Spleen (tissue), 7 donors: ENCODE measurements around the gene TSHZ2.

Experiments
- POLR2A ChIP-seq, 3 donors: fragments of 450-650 bp; IDR thresholded peaks; one replicate each; pipeline ENCODE4 v1.5.1; 2017; ENCODE audit warnings: antibody characterized with exemption in 3 of 3, mild to moderate bottlenecking in 1 of 3
- POLR2AphosphoS5 ChIP-seq, 3 donors: sonication (generic); formaldehyde crosslinking; IDR thresholded peaks; one replicate each; pipeline ENCODE4 v1.5.1; 2017; ENCODE audit warnings: antibody characterized with exemption in 3 of 3
- TF ChIP-seq, protein P1 (sequence below), 11 experiments: fragments of 200-600 bp in 7 of 11; fragments of 450-650 bp in 4 of 11; sonication (generic) in 4 of 11; IDR thresholded peaks in 8 of 11; conservative IDR thresholded peaks in 3 of 11; 1 replicate in 7 of 11; 2 replicates in 4 of 11; pipeline versions ENCODE4 v1.4.0 to v1.8.0; 2016 to 2021; ENCODE audit warnings: antibody characterized with exemption in 11 of 11, inconsistent platforms in 4 of 11, mild to moderate bottlenecking in 1 of 11
- donor health status: DM: no; HTN: no; CAD: no; lungs with moderate emphysema.
- donor health status: DM: no; HTN: no; CAD: no.
- donor health status: DM: no; HTN: no; CAD: no.

DNA sequence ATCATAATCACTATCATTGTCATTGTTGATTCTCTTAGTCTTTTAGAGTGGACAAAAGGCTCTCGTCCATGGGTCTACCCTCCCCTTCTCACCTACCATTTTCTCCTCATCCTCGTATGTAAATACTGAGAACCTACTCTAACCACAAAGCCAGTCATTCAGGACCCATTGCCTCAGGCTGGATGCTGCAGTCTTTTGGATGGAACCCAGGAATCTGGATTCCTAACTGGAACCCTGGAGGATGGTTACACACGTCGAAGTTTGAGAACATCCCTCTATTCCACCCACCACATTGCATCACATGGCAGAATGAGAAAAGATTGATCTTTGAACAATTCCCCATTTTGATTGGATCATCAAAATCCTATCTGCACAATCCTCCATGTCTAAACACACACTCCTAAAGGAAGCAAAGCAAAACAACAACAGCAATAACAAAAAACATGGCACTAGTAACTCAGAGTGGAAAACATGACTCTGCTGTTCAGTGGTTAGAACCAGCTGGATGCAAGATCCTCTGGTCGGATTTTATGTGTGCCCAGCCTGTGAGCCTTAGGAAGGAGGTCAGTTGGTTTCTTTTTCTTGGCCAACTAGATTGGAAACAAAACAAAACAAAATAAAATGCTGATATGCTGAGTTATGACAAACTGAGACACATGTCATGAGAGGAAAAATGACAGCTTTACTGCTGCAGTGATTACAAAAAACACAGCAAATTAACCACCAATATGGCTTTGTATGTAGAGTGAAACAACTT is 38.0 kb downstream of the TSHZ2 start:
- TF ChIP-seq, protein P1, sequence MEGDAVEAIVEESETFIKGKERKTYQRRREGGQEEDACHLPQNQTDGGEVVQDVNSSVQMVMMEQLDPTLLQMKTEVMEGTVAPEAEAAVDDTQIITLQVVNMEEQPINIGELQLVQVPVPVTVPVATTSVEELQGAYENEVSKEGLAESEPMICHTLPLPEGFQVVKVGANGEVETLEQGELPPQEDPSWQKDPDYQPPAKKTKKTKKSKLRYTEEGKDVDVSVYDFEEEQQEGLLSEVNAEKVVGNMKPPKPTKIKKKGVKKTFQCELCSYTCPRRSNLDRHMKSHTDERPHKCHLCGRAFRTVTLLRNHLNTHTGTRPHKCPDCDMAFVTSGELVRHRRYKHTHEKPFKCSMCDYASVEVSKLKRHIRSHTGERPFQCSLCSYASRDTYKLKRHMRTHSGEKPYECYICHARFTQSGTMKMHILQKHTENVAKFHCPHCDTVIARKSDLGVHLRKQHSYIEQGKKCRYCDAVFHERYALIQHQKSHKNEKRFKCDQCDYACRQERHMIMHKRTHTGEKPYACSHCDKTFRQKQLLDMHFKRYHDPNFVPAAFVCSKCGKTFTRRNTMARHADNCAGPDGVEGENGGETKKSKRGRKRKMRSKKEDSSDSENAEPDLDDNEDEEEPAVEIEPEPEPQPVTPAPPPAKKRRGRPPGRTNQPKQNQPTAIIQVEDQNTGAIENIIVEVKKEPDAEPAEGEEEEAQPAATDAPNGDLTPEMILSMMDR (IDR thresholded peaks at IDR 0.05 in 8 of 11, conservative IDR thresholded peaks at IDR 0.05 in 3 of 11): no peak
- TF ChIP-seq POLR2A (IDR thresholded peaks at IDR 0.05) (no peak), POLR2AphosphoS5 (IDR thresholded peaks at IDR 0.05) (no peak)
